ENCODE data around the gene ERCC5. TPM values are rescaled to one million over a fixed set of nuclear protein-coding genes. Genes with fewer than 3 reads are reported as not detected.

ERCC5 gene
- total RNA-seq, 1 donor from 2014 or later: 26.2 TPM

DNA sequence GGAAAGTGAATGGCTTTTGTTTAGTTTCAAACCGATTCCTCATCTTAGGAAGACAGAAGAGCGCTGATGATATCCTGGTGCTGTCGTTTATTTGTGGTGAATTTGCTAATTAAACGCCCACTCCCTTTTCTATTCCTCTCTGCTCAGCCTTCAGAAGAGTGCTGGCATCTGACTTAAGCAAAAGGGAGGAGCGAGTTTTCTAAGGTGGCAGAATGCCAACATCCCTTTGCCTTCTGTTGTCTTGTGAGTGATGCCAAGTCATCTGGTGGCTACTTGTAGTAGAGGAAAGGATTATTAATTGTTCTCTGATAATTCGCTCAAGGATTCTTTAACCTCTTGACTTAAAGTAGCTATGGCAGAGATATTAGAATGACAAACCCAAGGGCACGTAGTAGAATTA lies 68.1 kb downstream of the ERCC5 start:
- no peaks in the 10 kb centered on the region for H3K4me1 ChIP-seq
- no peak for TF ChIP-seq CTCF (IDR thresholded peaks at IDR 0.05)
- no peak overlapping the region for H3K4me3 ChIP-seq
- H3K27ac ChIP-seq: no peak overlapping the region
- intact Hi-C loops (cut with DNase I): no loop called here
- no peaks in the 10 kb centered on the region for H3K27me3 ChIP-seq
- no peaks in the 10 kb centered on the region for H3K36me3 ChIP-seq
- H3K9me3 ChIP-seq: no peaks in the 10 kb centered on the region
- no peak for DNase-seq (ENCODE audit: low spot score in 2 of 2)

DNA sequence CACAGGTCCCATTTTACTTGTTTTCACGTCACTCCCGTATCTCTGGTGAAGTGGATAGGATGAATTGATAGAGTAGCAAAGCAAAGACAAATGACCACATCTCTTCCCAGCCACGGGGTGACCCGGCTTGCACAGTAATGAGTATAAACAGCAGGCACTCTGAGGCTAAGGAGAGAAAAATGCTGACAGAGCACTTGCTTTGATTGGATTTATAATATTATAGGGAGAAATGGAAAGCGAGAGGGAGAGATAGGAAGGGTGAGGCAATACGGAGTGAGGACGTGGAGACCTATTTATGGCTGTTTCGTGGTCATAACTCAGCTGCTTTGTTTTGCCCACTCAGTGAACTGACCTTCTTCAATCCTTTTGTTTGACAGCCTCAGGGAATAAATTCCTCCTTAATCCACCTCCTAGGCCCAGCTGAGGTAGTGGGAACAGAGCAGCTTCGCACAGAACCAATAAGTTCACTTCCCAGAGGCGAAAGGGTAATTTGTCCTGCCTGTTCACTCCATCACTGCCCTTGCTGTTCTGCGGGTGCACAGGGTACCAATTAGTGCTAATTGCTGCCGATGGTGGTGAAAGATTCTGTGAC lies 68.6 kb downstream of the ERCC5 start:
- H3K27ac ChIP-seq: no peak overlapping the region
- no peak for DNase-seq (ENCODE audit: low spot score in 2 of 2)

DNA sequence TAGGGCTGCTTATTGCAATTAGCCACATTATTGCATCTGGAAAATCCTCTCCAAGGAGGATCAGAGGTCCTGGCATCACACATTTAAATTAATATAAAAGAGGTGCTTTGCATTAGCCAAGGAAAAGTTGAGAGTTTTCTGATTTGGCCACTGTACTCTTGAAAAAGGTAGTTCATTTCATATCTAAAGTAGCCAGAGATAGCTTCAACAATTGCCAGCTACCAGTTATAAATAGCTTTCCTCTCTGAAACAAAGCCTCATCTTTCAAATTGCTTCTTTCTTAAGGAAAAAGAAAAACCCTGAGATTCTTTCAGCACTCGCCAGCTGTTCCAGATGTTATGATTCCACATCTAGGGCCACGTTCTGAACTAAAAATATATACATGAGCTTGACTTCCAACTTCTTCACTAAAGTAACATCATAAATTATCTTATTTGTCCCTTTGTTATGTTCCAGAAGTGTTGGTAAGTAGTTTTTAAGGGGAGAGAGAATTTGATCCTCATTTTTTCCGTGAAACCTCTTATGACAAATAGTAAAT lies 69.6 kb downstream of the ERCC5 start:
- Histone ChIP-seq H3K9me3 (no peaks in the 10 kb centered on the region), H3K27ac (no peak overlapping the region), H3K4me3 (no peak overlapping the region), H3K27me3 (no peaks in the 10 kb centered on the region), H3K4me1 (no peaks in the 10 kb centered on the region), H3K36me3 (no peaks in the 10 kb centered on the region)
- no peak for TF ChIP-seq CTCF (IDR thresholded peaks at IDR 0.05)
- intact Hi-C loops (cut with DNase I): no loop called here
- no peak for DNase-seq (ENCODE audit: low spot score in 2 of 2)

More for the DNA sequence above, 68.6 kb downstream of the ERCC5 start:
- no peak for TF ChIP-seq CTCF (IDR thresholded peaks at IDR 0.05)
- H3K36me3 ChIP-seq: no peaks in the 10 kb centered on the region
- no peaks in the 10 kb centered on the region for H3K27me3 ChIP-seq
- H3K9me3 ChIP-seq: no peaks in the 10 kb centered on the region
- no peaks in the 10 kb centered on the region for H3K4me1 ChIP-seq
- intact Hi-C loops (cut with DNase I): no loop called here
- H3K4me3 ChIP-seq: no peak overlapping the region

GRCh38 chr13:102917019-102917418 lies 71.2 kb downstream of the ERCC5 start:
- intact Hi-C loops (cut with DNase I): no loop called here
- H3K4me1 ChIP-seq: no peaks in the 10 kb centered on the region
- H3K4me3 ChIP-seq: no peak overlapping the region
- no peaks in the 10 kb centered on the region for H3K36me3 ChIP-seq
- DNase-seq (ENCODE audit: low spot score in 2 of 2): no peak
- no peak overlapping the region for H3K27ac ChIP-seq
- no peak for TF ChIP-seq CTCF (IDR thresholded peaks at IDR 0.05)
- no peaks in the 10 kb centered on the region for H3K9me3 ChIP-seq
- H3K27me3 ChIP-seq: no peaks in the 10 kb centered on the region

- intact Hi-C loops (cut with DNase I): no loop called here
Measured at GRCh38 chr13:102922184-102922583, 76.4 kb downstream of the ERCC5 start.

More at GRCh38 chr13:102922184-102922583, 76.4 kb downstream of the ERCC5 start:
- Histone ChIP-seq H3K4me1 (no peaks in the 10 kb centered on the region), H3K36me3 (no peaks in the 10 kb centered on the region), H3K9me3 (no peaks in the 10 kb centered on the region), H3K27me3 (no peaks in the 10 kb centered on the region), H3K4me3 (no peak overlapping the region), H3K27ac (no peak overlapping the region)
- no peak for DNase-seq (ENCODE audit: low spot score in 2 of 2)
- no peak for TF ChIP-seq CTCF (IDR thresholded peaks at IDR 0.05)

Other genes with a start within 250 kb of the ERCC5 start
- gene TPP2, start 249.0 kb upstream of the ERCC5 start, total RNA-seq: 21.4 TPM
- gene METTL21C, start 151.0 kb upstream of the ERCC5 start, total RNA-seq: not detected
- gene TEX30, start 72.2 kb upstream of the ERCC5 start, total RNA-seq: 1.4 TPM
- gene POGLUT2, start 47.1 kb upstream of the ERCC5 start, total RNA-seq: 38.0 TPM
- gene BIVM, start 46.9 kb upstream of the ERCC5 start, total RNA-seq: 19.1 TPM
- not detected for gene SLC10A2, start 220.4 kb downstream of the ERCC5 start, total RNA-seq